HG03025 (cell line): ENCODE data around the gene RIT2.

ENCODE experiments used
- ATAC-seq: cut with Tn5 transposase; IDR thresholded peaks from one replicate; pipeline ENCODE4 v1.9.1; 2021; ENCODE audit warnings: mild to moderate bottlenecking, moderate library complexity; ENCODE audit not compliant: unreplicated experiment, low FRiP score

RIT2 gene

GRCh38 chr18:42937436-42937835 lies 178.0 kb downstream of the RIT2 start:
- no peak for ATAC-seq

DNA sequence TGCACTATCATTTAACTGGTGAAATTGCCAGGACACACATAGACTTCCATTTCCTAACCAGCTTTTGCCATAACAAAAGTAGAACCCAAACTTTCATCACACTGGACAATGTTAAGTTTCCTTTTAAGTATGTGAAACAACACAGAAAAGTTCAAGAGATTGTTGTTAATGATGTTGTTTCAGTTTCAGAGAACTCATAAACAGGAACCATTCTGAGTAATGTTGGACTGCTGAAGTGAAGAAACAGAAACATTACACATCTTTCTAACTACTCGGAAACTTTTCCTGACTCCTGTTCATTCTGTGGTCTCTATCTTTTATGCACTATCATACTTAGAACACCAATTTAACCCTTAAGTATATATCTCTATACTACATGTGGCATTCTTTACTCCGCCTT lies 179.2 kb downstream of the RIT2 start:
- peak; percentile 66 for ATAC-seq

DNA sequence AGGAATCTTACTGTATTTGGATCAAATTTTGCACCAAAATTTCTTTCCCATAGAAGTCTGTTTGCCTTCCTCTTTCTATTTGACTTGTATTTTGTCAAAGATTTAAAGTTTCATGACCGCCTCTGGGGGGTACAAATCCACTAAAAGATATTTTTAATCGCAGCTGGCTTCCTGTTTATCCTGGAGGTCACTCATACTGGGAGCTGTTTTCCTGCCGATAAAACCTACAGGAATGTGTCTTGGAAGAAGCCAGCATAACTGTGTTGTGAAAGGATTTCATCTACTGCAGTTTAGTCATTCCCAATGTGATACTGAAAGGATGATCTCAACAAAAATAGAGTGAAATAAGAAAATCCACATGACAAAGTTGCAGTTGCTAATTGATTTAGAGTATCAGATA lies 184.0 kb downstream of the RIT2 start:
- ATAC-seq = no peak

- ATAC-seq = no peak
Measured at GRCh38 chr18:42929857-42930256, 185.6 kb downstream of the RIT2 start.

DNA sequence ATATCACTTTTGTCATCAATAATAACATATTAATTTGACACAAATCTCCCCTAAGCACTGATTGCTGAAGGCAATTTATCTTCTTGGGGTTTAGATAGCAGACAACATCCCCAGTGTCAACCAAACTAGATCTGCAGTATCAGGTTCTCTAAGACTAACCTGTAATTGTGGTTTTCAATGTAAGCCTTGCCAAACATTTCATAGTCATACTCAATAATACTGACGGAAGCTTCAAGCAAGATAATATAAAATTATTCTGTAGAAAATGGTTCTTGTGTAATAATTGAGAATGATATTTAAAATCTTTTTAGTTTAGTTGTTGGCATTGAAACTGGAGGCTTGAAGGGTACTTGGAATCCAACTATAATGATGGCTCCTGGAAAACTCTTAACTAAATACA lies 186.3 kb downstream of the RIT2 start:
- ATAC-seq = no peak

- no peak for ATAC-seq
Measured at GRCh38 chr18:42925036-42925435, 190.4 kb downstream of the RIT2 start.

GRCh38 chr18:42922363-42922762 lies 193.1 kb downstream of the RIT2 start:
- ATAC-seq = no peak

- no peak for ATAC-seq
Measured at GRCh38 chr18:42921226-42921737, 194.2 kb downstream of the RIT2 start.

DNA sequence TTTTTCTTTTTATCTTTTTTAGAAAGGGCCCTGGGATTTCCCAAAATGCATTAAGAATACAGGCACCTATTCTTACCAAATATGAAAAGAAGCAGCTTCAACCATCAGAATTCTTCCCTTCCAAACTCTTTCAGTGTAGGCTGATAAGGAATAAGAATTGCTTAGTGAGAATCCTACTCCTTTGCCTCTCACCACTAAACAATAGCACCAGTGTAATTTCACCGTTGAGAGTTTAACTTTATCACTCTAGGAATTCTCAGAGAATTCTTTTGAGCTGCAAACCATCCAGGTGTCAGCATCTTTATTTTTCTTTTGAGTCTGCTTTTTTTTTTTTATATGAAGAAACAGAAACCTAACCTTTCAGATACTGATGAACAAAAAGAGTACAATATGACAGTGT lies 194.9 kb downstream of the RIT2 start:
- no peak for ATAC-seq

DNA sequence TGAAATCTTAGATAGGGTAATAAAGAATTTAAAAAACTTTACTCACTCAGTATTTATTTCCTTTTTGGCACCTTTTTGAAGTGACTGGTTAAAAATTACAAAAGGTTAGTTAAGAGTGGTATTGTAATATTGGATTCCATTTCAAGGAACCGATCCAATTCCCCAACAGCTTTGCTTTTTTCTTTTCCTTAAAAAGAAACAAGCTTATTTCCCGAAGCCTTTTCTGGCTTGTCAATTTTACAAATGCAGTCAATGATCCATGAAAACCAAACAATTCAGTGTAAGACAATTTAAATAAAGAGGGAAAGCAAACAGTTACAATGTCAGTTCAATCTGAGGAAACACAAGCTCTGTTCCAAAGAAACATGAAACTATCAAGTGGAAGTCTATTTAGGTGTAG lies 200.2 kb downstream of the RIT2 start:
- no peak for ATAC-seq

DNA sequence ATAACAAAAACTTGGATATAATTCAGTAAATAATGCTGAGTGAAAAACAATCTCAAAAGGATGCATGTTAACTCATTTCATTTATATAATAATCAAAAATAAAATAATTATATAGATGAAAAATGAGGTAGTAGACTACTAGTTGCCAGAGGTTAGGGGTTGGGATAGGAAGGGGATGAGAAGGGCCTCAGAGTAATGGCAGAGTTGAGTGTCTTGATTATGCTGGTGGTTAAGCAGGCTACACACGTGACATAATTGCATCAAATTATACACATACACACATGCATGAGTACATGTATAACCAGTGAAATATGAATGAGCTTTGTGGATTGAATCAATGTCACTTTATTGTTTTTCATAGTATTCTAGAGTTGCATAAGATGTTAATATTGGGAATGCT lies 201.0 kb downstream of the RIT2 start:
- no peak for ATAC-seq

DNA sequence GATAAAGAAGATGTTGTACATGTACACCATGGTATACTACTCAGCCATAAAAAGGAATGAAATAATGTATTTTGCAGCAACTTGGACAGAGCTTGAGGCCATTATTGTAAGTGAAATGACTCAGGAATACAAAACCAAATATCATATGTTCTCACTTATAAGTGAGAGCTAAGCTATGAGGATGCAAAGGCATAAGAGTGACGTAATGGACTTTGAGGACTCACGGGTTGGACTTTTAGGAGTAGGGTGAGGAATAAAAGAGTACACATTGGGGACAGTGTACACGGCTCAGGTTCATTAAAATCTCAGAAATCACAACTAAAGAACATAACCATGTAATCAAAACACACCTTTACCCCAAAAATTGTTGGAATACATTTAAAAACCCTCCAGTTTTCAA lies 206.4 kb downstream of the RIT2 start:
- ATAC-seq = no peak

DNA sequence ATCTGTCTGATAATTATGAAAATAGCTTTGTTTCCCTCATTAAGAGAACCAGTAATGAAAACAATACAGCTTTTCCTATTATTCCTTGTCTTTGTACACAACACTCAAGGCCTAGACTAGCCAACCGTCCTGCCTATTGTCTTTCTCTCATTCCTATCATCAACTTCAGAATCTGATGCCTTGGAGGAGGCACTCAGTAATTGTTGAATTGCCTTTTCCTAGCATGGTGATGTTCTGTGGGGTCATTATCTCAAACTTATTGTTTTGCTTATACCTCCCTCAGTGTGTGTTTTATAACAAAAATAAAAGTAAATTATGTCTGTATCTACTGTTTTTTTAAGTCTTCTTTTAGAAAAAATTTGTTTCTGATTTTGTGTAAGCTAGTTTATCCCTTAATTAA lies 208.7 kb downstream of the RIT2 start:
- ATAC-seq = no peak

DNA sequence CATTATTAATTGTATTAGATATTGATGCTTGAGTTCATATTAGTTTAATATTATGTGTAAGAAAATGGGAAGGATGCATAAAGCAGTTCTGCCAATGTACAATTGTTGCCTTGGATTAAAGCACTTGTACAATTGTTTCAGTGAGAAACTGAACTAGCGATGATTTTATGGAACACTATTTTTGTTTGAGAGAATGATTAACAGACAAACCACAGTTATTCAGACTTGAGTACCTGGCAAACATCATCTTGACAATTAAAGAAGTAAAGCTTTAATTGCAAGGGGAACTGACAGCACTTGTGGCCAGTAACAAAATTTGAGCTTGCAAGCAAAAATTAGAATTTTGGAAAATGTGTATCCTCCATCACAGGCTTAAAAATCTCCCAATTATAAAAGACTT lies 214.3 kb downstream of the RIT2 start:
- ATAC-seq = no peak

GRCh38 chr18:42893977-42894376 lies 221.5 kb downstream of the RIT2 start:
- ATAC-seq = no peak

DNA sequence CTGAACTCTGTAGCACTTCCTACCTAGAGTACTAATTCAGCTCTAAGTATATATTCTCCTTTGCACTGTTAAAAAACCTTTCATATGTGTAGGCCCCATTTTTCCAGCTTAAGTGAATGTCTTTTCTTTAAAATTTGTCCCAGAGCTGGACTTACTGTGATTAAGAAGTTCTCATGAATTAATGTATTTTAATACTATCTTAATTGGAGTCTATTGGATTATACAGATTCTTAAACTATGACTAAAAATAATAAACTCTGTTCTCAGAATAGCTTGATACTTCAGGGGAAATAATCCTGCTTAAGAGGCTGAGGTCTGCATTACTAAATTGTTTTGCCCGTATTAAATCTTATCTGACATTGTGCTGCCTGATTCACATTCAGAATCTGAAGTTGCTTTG lies 223.3 kb downstream of the RIT2 start:
- ATAC-seq = no peak

DNA sequence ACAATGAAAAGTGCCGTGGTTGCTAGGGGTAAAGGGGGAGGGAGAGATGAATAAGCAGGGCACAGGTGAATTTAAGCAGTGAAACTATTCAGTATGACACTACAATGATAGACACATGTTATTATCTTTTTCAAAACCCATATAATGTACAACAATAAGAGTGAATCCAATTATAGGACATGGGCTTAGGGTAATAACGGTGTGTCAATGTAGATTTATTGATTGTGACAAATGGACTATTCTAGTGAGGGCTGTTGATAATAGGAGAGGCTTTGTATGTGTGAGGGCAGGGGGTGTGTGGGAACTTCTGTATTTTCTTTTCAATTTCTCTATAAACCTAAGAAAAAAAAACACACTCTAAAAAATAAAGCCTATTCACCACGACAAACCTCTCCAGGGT lies 223.8 kb downstream of the RIT2 start:
- ATAC-seq = no peak

GRCh38 chr18:42883169-42883568 lies 232.3 kb downstream of the RIT2 start:
- ATAC-seq = no peak

- ATAC-seq = no peak
Measured at GRCh38 chr18:42882122-42882521, 233.4 kb downstream of the RIT2 start.

- ATAC-seq = no peak
Measured at GRCh38 chr18:42872838-42873237, 242.6 kb downstream of the RIT2 start.

- no peak for ATAC-seq
Measured at GRCh38 chr18:42864876-42865275, 250.6 kb downstream of the RIT2 start.

DNA sequence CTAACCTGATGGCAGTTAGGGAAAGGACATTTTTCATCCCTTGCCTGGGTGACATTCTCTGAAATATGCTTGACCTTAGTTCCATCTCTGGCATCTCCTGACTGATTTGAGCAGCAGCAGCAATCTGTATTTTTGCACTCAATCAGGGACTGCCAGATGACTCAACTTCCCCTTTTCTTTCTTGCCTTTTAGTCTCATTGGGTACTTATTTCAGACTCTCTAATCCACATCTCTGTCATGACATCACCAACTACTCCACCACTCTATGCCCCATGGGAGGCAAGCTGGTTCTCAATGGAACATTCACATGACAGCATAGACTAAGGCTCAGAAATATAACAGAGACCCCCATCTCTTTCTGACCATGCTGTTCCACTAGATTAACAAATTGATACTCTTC lies 254.2 kb downstream of the RIT2 start:
- ATAC-seq = no peak

GRCh38 chr18:42860548-42860947 lies 254.9 kb downstream of the RIT2 start:
- ATAC-seq = no peak
